ENCODE measurements around the gene MYLK. TPM values are rescaled to one million over a fixed set of nuclear protein-coding genes. Genes with fewer than 3 reads are reported as not detected.

MYLK gene
- total and polyA plus RNA-seq, 10 of the 15 experiments (the other 5 are each of a cell fraction or from before 2014, with no cell fraction given), result 0.04 to 1.6 (median 0.42) TPM; not detected in 1

DNA sequence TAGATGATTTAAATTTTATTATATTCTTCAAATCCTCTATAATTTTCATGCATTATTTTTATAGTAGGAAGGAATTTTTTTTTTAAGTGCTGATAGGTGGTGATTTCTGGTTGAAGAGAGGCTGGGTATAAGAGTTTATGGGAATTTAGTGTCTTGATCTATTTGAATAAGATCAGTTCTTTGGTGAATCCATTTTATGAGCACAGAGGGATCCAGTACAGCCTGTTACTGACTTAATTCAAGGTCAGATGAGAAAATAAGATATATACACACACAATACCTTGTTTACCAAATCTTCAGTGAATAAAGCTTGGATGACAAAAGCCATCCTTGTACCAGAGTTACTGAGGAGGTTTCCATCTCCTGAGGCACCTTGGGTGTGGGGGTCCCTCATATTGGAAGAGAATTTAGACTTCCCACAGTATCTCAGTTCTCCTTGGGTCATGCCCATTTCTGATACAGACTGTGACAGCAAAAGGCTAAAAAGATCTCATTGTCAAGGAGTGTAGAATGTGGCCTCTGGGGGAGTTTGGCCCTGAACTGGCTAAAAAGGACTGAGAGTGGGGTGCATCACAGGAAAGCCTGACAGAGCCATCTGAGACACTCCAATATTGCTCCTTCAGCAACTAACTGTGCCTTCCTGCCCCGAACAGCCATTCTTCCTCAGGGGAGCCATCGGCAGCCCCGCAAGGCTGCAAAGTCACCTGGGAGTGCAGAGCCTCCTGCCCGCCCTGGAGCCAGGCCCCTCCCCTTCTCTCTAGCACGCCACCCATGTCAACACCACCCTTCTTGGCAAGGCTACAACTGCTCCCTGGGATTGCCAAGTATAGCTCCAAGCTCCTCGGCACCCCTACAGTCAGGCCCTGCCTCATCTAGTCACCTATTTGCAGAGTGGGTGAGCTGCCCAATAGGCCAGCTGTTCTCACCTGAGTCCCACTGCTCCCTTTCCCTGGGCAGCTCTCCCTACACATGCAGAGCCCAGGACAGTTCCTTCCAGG is 256.2 kb downstream of the MYLK start:
- RAD21 ChIA-PET (ENCODE audit: unreplicated experiment), result no interaction called here
- in situ Hi-C loops (cut with MboI), result no loop called here

DNA sequence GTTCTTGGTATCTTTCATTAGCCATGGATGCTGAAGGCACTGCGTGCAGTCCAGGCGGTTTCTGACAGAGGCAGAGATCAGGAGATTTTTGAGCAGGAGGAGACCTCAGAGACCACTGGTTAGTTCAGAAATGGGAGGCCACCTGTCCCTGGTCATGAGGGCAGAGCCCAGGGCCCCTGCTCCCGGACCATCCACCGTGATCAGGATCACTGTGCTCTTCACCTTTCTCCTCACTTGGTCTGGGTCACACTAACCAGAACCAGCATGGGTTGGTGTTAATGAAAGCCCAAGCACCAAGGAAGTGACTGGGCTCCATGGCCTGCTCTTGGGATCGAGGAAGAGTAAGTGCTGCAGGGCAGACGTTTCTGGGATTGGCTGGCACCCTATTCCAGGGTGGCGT is 257.3 kb downstream of the MYLK start:
- RAD21 ChIA-PET (ENCODE audit: unreplicated experiment), result no interaction called here
- H4K20me1 ChIP-seq (ENCODE audit: control insufficient read depth, insufficient read depth), result no peaks in the 10 kb centered on the region
- no peak overlapping the region for H3K4me2 ChIP-seq (ENCODE audit: control insufficient read depth, insufficient read depth)
- no peaks in the 10 kb centered on the region for H3K27me3 ChIP-seq (replicated peaks in 1 of 2; ENCODE audit: control insufficient read depth in 2 of 2, insufficient read depth in 2 of 2, low read length in 1 of 2)
- no peak overlapping the region for H3K4me3 ChIP-seq
- no peaks in the 10 kb centered on the region for H3K4me1 ChIP-seq (ENCODE audit: control insufficient read depth, insufficient read depth, low read length)
- FAIRE-seq (no peak), ATAC-seq (no peak), DNase-seq (ENCODE audit: low read depth, low spot score) (no peak)
- SMC1A ChIA-PET (ENCODE audit: uncharacterized antibody, unreplicated experiment), result no interaction called here
- no peaks in the 10 kb centered on the region for H3K36me3 ChIP-seq (ENCODE audit: control insufficient read depth in 2 of 2, insufficient read depth in 2 of 2, low read length in 1 of 2)
- intact Hi-C loops (cut with micrococcal nuclease; ENCODE audit: unreplicated experiment) (no loop called here), in situ Hi-C loops (cut with MboI) (no loop called here)
- no peak overlapping the region for H3K9ac ChIP-seq (ENCODE audit: control insufficient read depth, insufficient read depth, low read length)
- H2AFZ ChIP-seq (ENCODE audit: control insufficient read depth, low read depth, low read length), result no peak overlapping the region
- no peaks in the 10 kb centered on the region for H3K9me3 ChIP-seq (replicated peaks; ENCODE audit: control insufficient read depth, insufficient read depth, low read length)
- H3K27ac ChIP-seq (ENCODE audit: control insufficient read depth, insufficient read depth), result no peak overlapping the region
- WGBS (ENCODE audit: insufficient coverage, insufficient replicate concordance, low lambda C conversion rate, missing lambda C conversion rate), result 54% methylated on average over 7 of the region's 7 CpGs
- no peaks in the 10 kb centered on the region for H3K79me2 ChIP-seq (ENCODE audit: control insufficient read depth, insufficient read depth, low read length)
- POLR2A ChIA-PET, result no interaction called here
- BruUV-seq (replicated peaks), result no TSS peak
- CTCF ChIA-PET, result no interaction called here
- TF ChIP-seq WRNIP1 (IDR thresholded peaks at IDR 0.05; ENCODE audit: borderline replicate concordance, low read depth, low read length) (no peak), NR2C1 (IDR thresholded peaks at IDR 0.05) (no peak), NFYB (IDR thresholded peaks at IDR 0.05; ENCODE audit: insufficient read depth, low read depth, low read length) (no peak), ETV6 (conservative IDR thresholded peaks at IDR 0.05 in 1 of 2, IDR thresholded peaks at IDR 0.05 in 1 of 2; ENCODE audit: borderline replicate concordance in 1 of 2, low read depth in 1 of 2) (no peak), MXI1 (IDR thresholded peaks at IDR 0.05; ENCODE audit: low read depth, low read length) (no peak)
- TF ChIP-seq, protein P1, sequence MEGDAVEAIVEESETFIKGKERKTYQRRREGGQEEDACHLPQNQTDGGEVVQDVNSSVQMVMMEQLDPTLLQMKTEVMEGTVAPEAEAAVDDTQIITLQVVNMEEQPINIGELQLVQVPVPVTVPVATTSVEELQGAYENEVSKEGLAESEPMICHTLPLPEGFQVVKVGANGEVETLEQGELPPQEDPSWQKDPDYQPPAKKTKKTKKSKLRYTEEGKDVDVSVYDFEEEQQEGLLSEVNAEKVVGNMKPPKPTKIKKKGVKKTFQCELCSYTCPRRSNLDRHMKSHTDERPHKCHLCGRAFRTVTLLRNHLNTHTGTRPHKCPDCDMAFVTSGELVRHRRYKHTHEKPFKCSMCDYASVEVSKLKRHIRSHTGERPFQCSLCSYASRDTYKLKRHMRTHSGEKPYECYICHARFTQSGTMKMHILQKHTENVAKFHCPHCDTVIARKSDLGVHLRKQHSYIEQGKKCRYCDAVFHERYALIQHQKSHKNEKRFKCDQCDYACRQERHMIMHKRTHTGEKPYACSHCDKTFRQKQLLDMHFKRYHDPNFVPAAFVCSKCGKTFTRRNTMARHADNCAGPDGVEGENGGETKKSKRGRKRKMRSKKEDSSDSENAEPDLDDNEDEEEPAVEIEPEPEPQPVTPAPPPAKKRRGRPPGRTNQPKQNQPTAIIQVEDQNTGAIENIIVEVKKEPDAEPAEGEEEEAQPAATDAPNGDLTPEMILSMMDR (IDR thresholded peaks at IDR 0.05 in 2 of 3, conservative IDR thresholded peaks at IDR 0.05 in 1 of 3; ENCODE audit: control insufficient read depth in 2 of 3, extremely low read depth in 1 of 3, insufficient read depth in 1 of 3, low read depth in 3 of 3, low read length in 3 of 3), result no peak
- TF ChIP-seq, protein P2, sequence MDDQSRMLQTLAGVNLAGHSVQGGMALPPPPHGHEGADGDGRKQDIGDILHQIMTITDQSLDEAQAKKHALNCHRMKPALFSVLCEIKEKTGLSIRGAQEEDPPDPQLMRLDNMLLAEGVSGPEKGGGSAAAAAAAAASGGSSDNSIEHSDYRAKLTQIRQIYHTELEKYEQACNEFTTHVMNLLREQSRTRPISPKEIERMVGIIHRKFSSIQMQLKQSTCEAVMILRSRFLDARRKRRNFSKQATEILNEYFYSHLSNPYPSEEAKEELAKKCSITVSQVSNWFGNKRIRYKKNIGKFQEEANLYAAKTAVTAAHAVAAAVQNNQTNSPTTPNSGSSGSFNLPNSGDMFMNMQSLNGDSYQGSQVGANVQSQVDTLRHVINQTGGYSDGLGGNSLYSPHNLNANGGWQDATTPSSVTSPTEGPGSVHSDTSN (IDR thresholded peaks at IDR 0.05; ENCODE audit: insufficient replicate concordance, low read depth, low read length), result no peak

More for the DNA sequence above, 256.2 kb downstream of the MYLK start:
- no peak for TF ChIP-seq PAX8 (IDR thresholded peaks at IDR 0.05)
- no peak for TF ChIP-seq HDGF (IDR thresholded peaks at IDR 0.05)
- TF ChIP-seq SREBF1 (IDR thresholded peaks at IDR 0.05; ENCODE audit: low read length), result no peak
- no peak for TF ChIP-seq MTA2 (IDR thresholded peaks at IDR 0.05; ENCODE audit: low read depth)
- no peak for DNase-seq (ENCODE audit: low read depth, low spot score)
- Histone ChIP-seq H3K4me1 (ENCODE audit: control insufficient read depth, insufficient read depth, low read length) (no peaks in the 10 kb centered on the region), H3K27ac (ENCODE audit: control insufficient read depth, insufficient read depth) (no peak overlapping the region), H3K36me3 (ENCODE audit: control insufficient read depth in 2 of 2, insufficient read depth in 2 of 2, low read length in 1 of 2) (no peaks in the 10 kb centered on the region), H3K27me3 (replicated peaks in 1 of 2; ENCODE audit: control insufficient read depth in 2 of 2, insufficient read depth in 2 of 2, low read length in 1 of 2) (no peaks in the 10 kb centered on the region), H4K20me1 (ENCODE audit: control insufficient read depth, insufficient read depth) (no peaks in the 10 kb centered on the region), H3K79me2 (ENCODE audit: control insufficient read depth, insufficient read depth, low read length) (no peaks in the 10 kb centered on the region), H3K9me3 (replicated peaks; ENCODE audit: control insufficient read depth, insufficient read depth, low read length) (no peaks in the 10 kb centered on the region), H2AFZ (ENCODE audit: control insufficient read depth, low read depth, low read length) (no peak overlapping the region), H3K9ac (ENCODE audit: control insufficient read depth, insufficient read depth, low read length) (no peak overlapping the region), H3K4me3 (no peak overlapping the region), H3K4me2 (ENCODE audit: control insufficient read depth, insufficient read depth) (no peak overlapping the region)
- SMC1A ChIA-PET (ENCODE audit: uncharacterized antibody, unreplicated experiment), result no interaction called here
- POLR2A ChIA-PET, result no interaction called here
- CTCF ChIA-PET, result interaction anchor here (1.3 kb wide), 1 partner anchor 10 kb away, joined by 3 read pairs; no protein-coding TSS in a partner anchor
- ATAC-seq, result no peak
- FAIRE-seq, result no peak
- intact Hi-C loops (cut with micrococcal nuclease; ENCODE audit: unreplicated experiment), result no loop called here
- BruUV-seq (replicated peaks), result no TSS peak
- 75% methylated on average over 6 of the region's 6 CpGs for WGBS (ENCODE audit: insufficient coverage, insufficient replicate concordance, low lambda C conversion rate, missing lambda C conversion rate)
